Islet precursor cell (in vitro differentiated cells): ENCODE measurements around the gene PDE2A.
A peak's percentile ranks its signal among the peaks of the same experiment; 100 is the strongest.

ENCODE experiments used
- DNase-seq: peaks from one replicate; pipeline ENCODE4 v3.0.0-alpha.2; 2018

Gene PDE2A

GRCh38 chr11:72704028-72704782 lies 30.0 kb upstream of the PDE2A start:
- DNase-seq = no peak

- DNase-seq = no peak
Measured at GRCh38 chr11:72703267-72704008, 29.2 kb upstream of the PDE2A start.

- DNase-seq = no peak
Measured at GRCh38 chr11:72702577-72703241, 28.5 kb upstream of the PDE2A start.

GRCh38 chr11:72702096-72702495 lies 27.9 kb upstream of the PDE2A start:
- no peak for DNase-seq

GRCh38 chr11:72701466-72701865 lies 27.2 kb upstream of the PDE2A start:
- no peak for DNase-seq

GRCh38 chr11:72700146-72700545 lies 25.9 kb upstream of the PDE2A start:
- DNase-seq = peak; percentile 62

- DNase-seq = no peak
Measured at GRCh38 chr11:72697814-72698213, 23.6 kb upstream of the PDE2A start.

GRCh38 chr11:72696866-72697700 lies 22.9 kb upstream of the PDE2A start:
- peak; percentile 79 for DNase-seq

- DNase-seq = no peak
Measured at GRCh38 chr11:72695354-72695753, 21.1 kb upstream of the PDE2A start.

- no peak for DNase-seq
Measured at GRCh38 chr11:72693271-72693968, 19.2 kb upstream of the PDE2A start.

GRCh38 chr11:72692498-72693237 lies 18.4 kb upstream of the PDE2A start:
- DNase-seq = no peak

- no peak for DNase-seq
Measured at GRCh38 chr11:72690166-72690565, 15.9 kb upstream of the PDE2A start.

- no peak for DNase-seq
Measured at GRCh38 chr11:72688929-72689328, 14.7 kb upstream of the PDE2A start.

- no peak for DNase-seq
Measured at GRCh38 chr11:72688486-72688885, 14.3 kb upstream of the PDE2A start.

- no peak for DNase-seq
Measured at GRCh38 chr11:72687326-72687725, 13.1 kb upstream of the PDE2A start.

- DNase-seq = no peak
Measured at GRCh38 chr11:72686639-72687220, 12.5 kb upstream of the PDE2A start.

- DNase-seq = no peak
Measured at GRCh38 chr11:72685560-72686480, 11.6 kb upstream of the PDE2A start.

- peak; percentile 93 for DNase-seq
Measured at GRCh38 chr11:72684236-72684912, 10.2 kb upstream of the PDE2A start.

- peak; percentile 89 for DNase-seq
Measured at GRCh38 chr11:72683782-72684200, 9.6 kb upstream of the PDE2A start.
